Measurements from ENCODE around the gene PIH1D1. TPM values are rescaled to one million over a fixed set of nuclear protein-coding genes. Genes with fewer than 3 reads are reported as not detected.
A peak's percentile ranks its signal among the peaks of the same experiment; 100 is the strongest.

The PIH1D1 gene
- total and polyA plus RNA-seq, 10 of the 15 experiments (the other 5 are each of a cell fraction or from before 2014, with no cell fraction given) = 16.1 to 153 (median 106) TPM

DNA sequence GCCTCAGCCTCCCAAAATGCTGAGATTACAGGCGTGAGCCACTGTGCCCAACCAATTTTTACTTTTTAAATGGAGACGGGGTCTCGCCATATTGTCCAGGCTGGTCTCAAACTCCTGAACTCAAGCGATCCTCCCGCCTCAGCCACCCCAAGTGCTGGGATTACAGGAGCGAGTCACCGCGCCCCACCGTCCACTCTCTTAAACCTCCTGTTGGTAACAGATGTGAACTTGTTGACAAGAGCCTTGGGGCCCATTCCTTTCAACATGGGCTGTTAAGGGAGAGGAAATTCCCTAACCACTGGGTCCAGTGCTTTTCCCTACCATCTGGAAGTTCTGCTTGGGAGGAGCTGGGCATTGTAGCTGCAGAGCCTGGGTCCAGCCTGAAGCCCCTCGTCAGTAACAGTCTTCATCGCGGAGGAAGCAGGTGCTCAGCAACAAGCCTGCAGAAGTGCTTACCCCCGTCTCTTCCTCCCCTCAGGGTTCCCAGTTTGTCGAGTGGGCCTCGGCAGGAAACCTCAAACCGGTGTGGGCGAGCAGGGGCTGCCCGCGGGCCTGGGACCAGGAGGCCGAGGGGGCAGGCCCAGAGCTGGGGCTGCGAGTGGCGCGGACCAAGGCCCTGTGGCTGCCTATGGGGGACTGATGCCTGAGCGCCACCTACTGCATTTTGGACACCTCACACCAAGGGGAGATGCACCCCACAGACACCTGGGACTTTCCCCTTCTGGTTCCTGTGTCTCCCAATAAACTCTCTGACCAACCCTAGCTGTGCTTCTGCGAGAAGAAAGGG is 18.4 kb upstream of the PIH1D1 start:
- Histone ChIP-seq H3K9ac (ENCODE audit: control insufficient read depth, insufficient read depth, low read length) (no peak overlapping the region), H3K27ac (ENCODE audit: control insufficient read depth, insufficient read depth) (peak overlapping the region; percentile 82), H4K20me1 (ENCODE audit: control insufficient read depth, insufficient read depth) (no peaks in the 10 kb centered on the region), H3K4me1 (ENCODE audit: control insufficient read depth, insufficient read depth, low read length) (peaks cover 42% of the 10 kb centered on the region), H3K4me3 (0 out of 2 replicates have a peak overlapping the region, but pooled peaks have one; percentile 3), H3K9me3 (replicated peaks; ENCODE audit: control insufficient read depth, insufficient read depth, low read length) (no peaks in the 10 kb centered on the region), H3K79me2 (ENCODE audit: control insufficient read depth, insufficient read depth, low read length) (no peaks in the 10 kb centered on the region), H3K4me2 (ENCODE audit: control insufficient read depth, insufficient read depth) (peak overlapping the region; percentile 32), H3K27me3 (replicated peaks in 1 of 2; ENCODE audit: control insufficient read depth in 2 of 2, insufficient read depth in 2 of 2, low read length in 1 of 2) (no peaks in the 10 kb centered on the region), H3K36me3 (ENCODE audit: control insufficient read depth in 2 of 2, insufficient read depth in 2 of 2, low read length in 1 of 2) (peaks cover 2% of the 10 kb centered on the region in 2 experiments; a peak in 2 of 4 replicates), H2AFZ (ENCODE audit: control insufficient read depth, low read depth, low read length) (peak overlapping the region; percentile 81)
- no TSS peak for BruUV-seq (replicated peaks)
- FAIRE-seq (peak; percentile 91), ATAC-seq (peak; percentile 86), DNase-seq (ENCODE audit: low read depth, low spot score) (peak; percentile 84)
- WGBS (ENCODE audit: insufficient coverage, insufficient replicate concordance, low lambda C conversion rate, missing lambda C conversion rate) = 17% methylated on average over 25 of the region's 25 CpGs
- CTCF ChIA-PET = interaction anchor here (0.6 to 5.9 kb wide), 33 partner anchors 9 to 244 kb away, joined by 3 to 68 read pairs (median 5); partner anchors contain the start of genes ALDH16A1, PIH1D1 and RPL13A
- POLR2A ChIA-PET = interaction anchor here (0.6 to 6.2 kb wide), 14 partner anchors 11 to 120 kb away, joined by 3 to 81 read pairs (median 5); partner anchors contain the start of genes ALDH16A1, PIH1D1 and RPL13A
- intact Hi-C loops (cut with micrococcal nuclease; ENCODE audit: unreplicated experiment) (loop anchor here (1.0 to 5.0 kb wide), 5 partner anchors 19 to 244 kb away; partner anchors contain the start of gene PIH1D1), in situ Hi-C loops (cut with MboI) (no loop called here)
- RAD21 ChIA-PET (ENCODE audit: unreplicated experiment) = interaction anchor here (0.6 to 6.0 kb wide), 24 partner anchors 15 to 372 kb away, joined by 3 to 90 read pairs (median 4); partner anchors contain the start of genes ALDH16A1, CD37, NOSIP and PIH1D1
- SMC1A ChIA-PET (ENCODE audit: uncharacterized antibody, unreplicated experiment) = interaction anchor here (0.9 to 3.2 kb wide), 14 partner anchors 15 to 243 kb away, joined by 3 to 53 read pairs (median 4); partner anchors contain the start of genes ALDH16A1 and PIH1D1
- no peak for TF ChIP-seq RAD51 (IDR thresholded peaks at IDR 0.05)
- TF ChIP-seq NR2C2 (IDR thresholded peaks at IDR 0.05; ENCODE audit: borderline replicate concordance, control insufficient read depth, insufficient read length, low read depth) = no peak
- TF ChIP-seq IKZF1 (conservative IDR thresholded peaks at IDR 0.05) = peak; percentile 89
- TF ChIP-seq JUNB (IDR thresholded peaks at IDR 0.05) = no peak
- TF ChIP-seq ESRRA (IDR thresholded peaks at IDR 0.05; ENCODE audit: low read length) = no peak
- TF ChIP-seq EED (IDR thresholded peaks at IDR 0.05; ENCODE audit: low read depth) = peak; percentile 87
- TF ChIP-seq STAT3 (IDR thresholded peaks at IDR 0.05; ENCODE audit: low read depth, low read length) = no peak
- peak; percentile 55; the same call in 1 of the 3 replicates for TF ChIP-seq POU2F2 (IDR thresholded peaks at IDR 0.05; ENCODE audit: borderline replicate concordance, low read depth, low read length)
- TF ChIP-seq CBX5 (IDR thresholded peaks at IDR 0.05; ENCODE audit: low read depth) = no peak
- TF ChIP-seq MYC (IDR thresholded peaks at IDR 0.05; ENCODE audit: insufficient read depth, insufficient read length, insufficient replicate concordance, low read length, severe bottlenecking) = no peak
- TF ChIP-seq, protein P1, sequence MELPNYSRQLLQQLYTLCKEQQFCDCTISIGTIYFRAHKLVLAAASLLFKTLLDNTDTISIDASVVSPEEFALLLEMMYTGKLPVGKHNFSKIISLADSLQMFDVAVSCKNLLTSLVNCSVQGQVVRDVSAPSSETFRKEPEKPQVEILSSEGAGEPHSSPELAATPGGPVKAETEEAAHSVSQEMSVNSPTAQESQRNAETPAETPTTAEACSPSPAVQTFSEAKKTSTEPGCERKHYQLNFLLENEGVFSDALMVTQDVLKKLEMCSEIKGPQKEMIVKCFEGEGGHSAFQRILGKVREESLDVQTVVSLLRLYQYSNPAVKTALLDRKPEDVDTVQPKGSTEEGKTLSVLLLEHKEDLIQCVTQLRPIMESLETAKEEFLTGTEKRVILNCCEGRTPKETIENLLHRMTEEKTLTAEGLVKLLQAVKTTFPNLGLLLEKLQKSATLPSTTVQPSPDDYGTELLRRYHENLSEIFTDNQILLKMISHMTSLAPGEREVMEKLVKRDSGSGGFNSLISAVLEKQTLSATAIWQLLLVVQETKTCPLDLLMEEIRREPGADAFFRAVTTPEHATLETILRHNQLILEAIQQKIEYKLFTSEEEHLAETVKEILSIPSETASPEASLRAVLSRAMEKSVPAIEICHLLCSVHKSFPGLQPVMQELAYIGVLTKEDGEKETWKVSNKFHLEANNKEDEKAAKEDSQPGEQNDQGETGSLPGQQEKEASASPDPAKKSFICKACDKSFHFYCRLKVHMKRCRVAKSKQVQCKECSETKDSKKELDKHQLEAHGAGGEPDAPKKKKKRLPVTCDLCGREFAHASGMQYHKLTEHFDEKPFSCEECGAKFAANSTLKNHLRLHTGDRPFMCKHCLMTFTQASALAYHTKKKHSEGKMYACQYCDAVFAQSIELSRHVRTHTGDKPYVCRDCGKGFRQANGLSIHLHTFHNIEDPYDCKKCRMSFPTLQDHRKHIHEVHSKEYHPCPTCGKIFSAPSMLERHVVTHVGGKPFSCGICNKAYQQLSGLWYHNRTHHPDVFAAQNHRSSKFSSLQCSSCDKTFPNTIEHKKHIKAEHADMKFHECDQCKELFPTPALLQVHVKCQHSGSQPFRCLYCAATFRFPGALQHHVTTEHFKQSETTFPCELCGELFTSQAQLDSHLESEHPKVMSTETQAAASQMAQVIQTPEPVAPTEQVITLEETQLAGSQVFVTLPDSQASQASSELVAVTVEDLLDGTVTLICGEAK (IDR thresholded peaks at IDR 0.05; ENCODE audit: borderline replicate concordance) = no peak
- TF ChIP-seq, protein P2, sequence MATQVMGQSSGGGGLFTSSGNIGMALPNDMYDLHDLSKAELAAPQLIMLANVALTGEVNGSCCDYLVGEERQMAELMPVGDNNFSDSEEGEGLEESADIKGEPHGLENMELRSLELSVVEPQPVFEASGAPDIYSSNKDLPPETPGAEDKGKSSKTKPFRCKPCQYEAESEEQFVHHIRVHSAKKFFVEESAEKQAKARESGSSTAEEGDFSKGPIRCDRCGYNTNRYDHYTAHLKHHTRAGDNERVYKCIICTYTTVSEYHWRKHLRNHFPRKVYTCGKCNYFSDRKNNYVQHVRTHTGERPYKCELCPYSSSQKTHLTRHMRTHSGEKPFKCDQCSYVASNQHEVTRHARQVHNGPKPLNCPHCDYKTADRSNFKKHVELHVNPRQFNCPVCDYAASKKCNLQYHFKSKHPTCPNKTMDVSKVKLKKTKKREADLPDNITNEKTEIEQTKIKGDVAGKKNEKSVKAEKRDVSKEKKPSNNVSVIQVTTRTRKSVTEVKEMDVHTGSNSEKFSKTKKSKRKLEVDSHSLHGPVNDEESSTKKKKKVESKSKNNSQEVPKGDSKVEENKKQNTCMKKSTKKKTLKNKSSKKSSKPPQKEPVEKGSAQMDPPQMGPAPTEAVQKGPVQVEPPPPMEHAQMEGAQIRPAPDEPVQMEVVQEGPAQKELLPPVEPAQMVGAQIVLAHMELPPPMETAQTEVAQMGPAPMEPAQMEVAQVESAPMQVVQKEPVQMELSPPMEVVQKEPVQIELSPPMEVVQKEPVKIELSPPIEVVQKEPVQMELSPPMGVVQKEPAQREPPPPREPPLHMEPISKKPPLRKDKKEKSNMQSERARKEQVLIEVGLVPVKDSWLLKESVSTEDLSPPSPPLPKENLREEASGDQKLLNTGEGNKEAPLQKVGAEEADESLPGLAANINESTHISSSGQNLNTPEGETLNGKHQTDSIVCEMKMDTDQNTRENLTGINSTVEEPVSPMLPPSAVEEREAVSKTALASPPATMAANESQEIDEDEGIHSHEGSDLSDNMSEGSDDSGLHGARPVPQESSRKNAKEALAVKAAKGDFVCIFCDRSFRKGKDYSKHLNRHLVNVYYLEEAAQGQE (IDR thresholded peaks at IDR 0.05; ENCODE audit: low read depth, low read length) = no peak
